Panc1 (cell line): ENCODE data around the gene PRDX6.

Source experiments
- CTCF ChIP-seq: fragments of 450-650 bp; IDR thresholded peaks from 2 replicates; pipeline ENCODE4 v1.5.1; 2017; ENCODE audit warnings: mild to moderate bottlenecking
- POLR2AphosphoS5 ChIP-seq: IDR thresholded peaks from 2 replicates; pipeline ENCODE4 v1.6.1; 2012; ENCODE audit warnings: mild to moderate bottlenecking, low read depth, low read length, moderate library complexity
- SIN3A ChIP-seq: IDR thresholded peaks from 2 replicates; pipeline ENCODE4 v1.6.1; 2012; ENCODE audit warnings: low read depth, mild to moderate bottlenecking, low read length, moderate library complexity, borderline replicate concordance; ENCODE audit not compliant: insufficient read depth
- TCF7L2 ChIP-seq: IDR thresholded peaks from 2 replicates; pipeline ENCODE4 v1.6.1; 2011; ENCODE audit warnings: mild to moderate bottlenecking, low read depth, low read length, inconsistent platforms

GRCh38 chr1:173438675-173439074 is 38.5 kb upstream of the PRDX6 start:
- no peak for TF ChIP-seq CTCF
- TF ChIP-seq POLR2AphosphoS5, result no peak
- TF ChIP-seq SIN3A, result no peak
- no peak for TF ChIP-seq TCF7L2
